GM18520 (cell line): ENCODE data around the gene CENPX.

ENCODE experiments used
- ATAC-seq: cut with Tn5 transposase; IDR thresholded peaks from one replicate; pipeline ENCODE4 v1.9.1; 2021; ENCODE audit not compliant: unreplicated experiment

The CENPX gene

DNA sequence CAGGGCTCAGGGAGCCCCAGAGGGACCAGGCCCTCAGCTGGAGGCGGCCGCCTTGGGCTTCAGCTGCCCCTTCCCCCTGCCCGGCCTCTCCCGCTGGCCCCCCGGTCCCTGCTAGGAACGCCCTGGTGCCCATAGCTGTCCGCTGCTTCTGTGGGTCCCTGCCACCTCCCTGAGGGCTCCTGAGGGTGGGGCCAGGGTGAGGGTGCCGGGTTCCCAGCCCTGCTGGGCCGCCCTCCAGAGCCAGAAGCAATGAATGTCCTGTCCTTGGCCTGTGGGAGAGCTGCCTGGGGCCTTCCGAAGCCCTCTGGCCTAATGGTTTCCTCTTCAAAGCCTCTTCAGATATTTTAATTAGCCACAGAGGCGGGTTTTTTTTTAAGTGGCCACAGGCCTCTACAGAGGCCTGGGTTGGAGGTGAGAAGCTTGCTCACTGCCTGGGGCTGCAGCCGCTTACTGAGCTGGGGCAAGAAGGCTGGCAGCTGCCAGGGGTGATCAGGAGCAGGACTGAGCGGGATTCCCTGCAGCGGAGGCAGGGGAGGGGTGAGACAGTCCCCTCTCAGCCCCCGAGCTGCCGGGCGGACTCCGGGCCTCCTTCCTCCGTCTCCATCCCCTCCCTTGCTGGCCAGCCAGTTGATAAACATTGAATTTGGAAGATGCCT, 9.9 kb downstream of the CENPX start:
- ATAC-seq = no peak

GRCh38 chr17:82012261-82012639, 10.4 kb downstream of the CENPX start:
- no peak for ATAC-seq

DNA sequence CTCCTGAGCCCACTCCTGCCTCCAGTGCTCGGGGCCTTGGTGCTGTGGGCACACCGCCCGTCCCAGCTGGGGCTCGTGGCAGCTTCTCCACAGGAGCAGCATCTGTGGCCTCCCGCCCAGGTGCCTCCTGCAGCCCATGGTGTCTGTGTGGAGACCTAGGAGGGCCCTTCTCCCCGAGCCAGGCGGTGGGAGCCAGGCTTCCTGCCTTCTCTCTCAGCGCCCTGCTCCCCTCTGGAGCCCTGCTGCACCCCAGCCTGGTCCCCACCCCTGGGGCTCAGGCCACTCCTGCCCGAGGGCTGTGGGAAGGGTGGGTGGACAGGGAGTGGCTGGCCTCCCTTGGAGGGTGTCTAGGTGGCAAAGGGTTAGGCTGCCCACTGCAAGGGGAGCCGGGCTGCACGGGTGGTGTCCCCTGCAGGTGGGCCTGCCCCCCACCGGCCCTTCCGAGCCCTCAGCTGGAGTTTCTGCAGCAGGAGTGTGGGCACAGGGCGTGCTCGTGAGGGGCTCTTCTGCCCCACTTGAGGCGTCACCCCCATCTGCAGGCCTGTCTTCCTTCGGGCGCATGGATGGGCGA, 11.0 kb downstream of the CENPX start:
- no peak for ATAC-seq

- no peak for ATAC-seq
These were observed 11.8 kb downstream of the CENPX start for GRCh38 chr17:82010575-82011525.

- no peak for ATAC-seq
These were observed 13.3 kb downstream of the CENPX start for GRCh38 chr17:82009413-82009812.

GRCh38 chr17:82008941-82009405, 13.7 kb downstream of the CENPX start:
- ATAC-seq = no peak

- ATAC-seq = no peak
These were observed 14.3 kb downstream of the CENPX start for GRCh38 chr17:82008258-82008940.

- no peak for ATAC-seq
These were observed 15.0 kb downstream of the CENPX start for GRCh38 chr17:82007495-82008257.

GRCh38 chr17:82007228-82007494, 15.5 kb downstream of the CENPX start:
- ATAC-seq = no peak

GRCh38 chr17:82006468-82007227, 16.0 kb downstream of the CENPX start:
- no peak for ATAC-seq

DNA sequence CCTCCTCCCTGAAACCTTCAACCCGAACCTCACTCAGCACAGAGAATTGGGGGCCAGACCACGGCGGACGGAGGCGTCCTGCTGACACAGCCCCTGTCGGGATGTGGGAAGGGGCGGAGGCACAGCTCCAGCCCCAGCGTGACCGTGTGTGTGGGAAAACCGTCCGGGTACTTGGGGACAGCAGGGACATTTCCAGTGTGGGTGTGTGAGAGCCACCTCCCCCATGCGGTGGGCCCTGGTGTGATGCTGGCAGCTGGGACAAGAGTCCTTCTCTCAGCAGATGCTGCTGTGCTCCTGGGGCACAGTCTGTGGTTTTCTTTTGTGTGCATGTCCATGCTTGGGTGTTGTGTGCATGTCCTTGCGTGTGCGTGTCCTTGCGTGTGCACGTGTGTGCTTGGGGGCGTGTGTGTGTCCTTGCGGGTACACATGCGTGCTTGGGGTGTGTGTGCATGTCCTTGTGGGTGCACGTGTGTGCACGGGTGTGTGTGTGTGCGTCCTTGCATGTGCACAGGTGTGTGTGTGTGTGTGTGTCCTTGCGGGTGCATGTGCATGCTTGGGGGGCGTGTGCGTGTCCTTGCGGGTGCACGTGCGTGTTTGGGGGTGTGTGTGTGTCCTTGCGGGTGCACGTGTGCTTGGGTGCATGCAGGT, 16.9 kb downstream of the CENPX start:
- ATAC-seq = no peak

DNA sequence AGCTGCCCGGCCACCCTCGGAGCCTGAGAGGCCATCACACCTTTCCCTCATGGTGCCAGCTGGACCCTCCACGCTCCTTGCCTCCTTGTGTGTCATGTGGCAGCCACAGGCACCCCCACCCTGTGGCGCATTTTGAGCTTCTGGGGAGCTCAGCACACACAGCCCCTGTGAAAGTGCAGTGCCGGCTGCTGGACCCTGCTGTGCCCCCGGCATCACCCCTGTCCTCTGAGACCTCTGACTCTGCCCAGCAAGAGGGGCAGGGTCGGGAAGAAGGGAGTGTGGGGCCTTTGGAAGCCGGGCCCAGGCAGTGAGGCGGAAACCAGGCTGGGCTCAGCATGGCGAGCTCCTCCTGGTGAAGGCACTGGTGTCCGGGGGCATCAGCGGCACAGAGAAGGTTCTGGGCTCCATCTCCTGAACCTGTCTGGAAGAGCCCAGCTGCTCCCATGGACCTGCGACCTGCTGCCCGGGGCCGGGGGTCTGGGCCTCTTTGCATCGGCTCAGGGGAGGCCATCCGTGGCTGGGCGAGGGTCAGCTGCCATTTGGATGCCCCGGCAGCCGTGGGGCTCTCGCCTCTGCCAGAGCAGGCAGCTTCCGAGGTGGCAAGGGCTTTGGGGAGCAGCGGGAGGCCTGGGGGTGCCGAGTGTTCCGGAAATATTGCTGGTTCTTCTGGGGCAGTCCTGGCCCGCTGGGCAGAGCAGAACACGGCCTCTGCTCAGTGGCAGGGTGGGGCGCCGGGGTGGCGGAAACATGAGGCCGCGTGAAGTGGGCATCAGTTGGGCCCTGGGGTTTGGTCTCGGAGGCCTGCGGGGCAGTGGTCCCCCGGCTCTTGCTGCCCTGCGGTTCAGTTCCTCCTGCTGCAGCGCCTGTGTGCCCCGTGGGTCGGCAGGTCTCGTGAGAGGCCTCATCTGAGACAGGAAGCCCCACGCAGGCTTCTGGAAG, 17.9 kb downstream of the CENPX start:
- ATAC-seq = no peak

DNA sequence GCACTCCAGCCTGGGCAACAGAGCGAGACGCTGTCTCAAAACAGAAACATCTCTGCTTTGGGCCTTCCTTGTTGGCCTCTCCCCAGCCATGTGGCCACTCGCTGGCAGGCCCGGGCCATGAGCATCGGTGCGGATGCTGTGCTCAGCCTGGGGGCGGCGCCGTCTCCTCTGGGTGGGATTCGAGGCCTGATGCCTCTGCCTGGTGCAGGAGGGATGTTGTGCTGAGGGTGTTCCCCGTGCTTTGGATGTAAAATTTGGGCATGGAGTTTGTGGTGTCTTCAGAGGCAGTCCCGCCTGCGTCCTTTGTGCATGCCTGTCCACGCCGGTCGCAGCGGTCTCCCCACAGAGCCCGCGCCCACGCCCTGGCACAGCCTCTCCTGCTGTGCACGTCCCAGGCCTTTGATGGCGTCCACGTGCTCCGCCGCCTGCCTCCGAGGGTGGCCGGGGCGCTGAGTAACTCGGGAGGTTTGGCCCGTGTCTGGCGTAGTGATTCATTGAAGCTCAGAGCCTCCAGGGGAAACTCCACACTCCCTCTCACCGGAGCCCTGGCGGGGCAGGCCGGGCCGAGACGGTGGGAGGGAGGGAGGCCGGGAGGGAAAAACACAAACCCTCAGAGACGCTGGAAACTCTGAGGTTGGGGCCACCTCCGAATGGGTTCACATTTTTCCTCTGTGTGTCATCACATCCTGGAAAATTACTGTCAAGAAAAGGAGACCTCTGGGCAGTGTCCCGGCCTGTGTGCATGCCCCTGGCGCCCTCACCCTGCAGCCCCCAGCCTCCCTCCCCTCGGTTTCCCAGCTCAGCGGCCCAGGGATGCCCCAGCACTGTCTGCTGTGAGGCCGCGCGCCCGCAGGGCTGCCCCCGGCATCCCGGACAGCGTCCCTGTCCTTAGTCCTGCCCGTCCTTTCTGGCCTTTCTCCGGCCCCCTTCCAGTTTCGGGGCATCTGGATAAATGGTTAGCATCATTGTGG, 19.0 kb downstream of the CENPX start:
- ATAC-seq = no peak

DNA sequence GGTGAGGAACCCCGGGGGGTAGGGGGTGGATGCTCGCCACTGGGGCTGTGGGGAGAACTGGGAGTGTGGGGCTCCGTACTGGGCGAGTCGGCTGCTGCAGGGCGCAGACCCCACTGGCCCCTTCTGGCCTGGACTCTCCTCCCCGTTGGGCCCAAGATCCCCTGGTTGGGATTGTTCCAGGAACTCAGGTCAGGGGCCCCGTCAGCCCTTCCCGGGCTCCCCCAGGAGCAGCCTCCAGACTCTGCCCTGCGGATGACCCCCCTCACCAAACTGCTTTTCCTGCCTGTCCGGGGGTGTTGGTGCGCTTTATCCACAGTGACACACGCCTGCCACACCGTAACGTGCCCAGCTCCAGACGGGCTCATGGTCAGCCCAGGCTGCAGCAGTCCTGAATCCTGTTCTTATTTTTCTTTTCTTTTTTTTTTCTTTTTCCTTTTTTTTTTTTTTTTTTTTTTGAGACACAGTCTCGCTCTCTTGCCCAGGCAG, 21.1 kb downstream of the CENPX start:
- no peak for ATAC-seq

DNA sequence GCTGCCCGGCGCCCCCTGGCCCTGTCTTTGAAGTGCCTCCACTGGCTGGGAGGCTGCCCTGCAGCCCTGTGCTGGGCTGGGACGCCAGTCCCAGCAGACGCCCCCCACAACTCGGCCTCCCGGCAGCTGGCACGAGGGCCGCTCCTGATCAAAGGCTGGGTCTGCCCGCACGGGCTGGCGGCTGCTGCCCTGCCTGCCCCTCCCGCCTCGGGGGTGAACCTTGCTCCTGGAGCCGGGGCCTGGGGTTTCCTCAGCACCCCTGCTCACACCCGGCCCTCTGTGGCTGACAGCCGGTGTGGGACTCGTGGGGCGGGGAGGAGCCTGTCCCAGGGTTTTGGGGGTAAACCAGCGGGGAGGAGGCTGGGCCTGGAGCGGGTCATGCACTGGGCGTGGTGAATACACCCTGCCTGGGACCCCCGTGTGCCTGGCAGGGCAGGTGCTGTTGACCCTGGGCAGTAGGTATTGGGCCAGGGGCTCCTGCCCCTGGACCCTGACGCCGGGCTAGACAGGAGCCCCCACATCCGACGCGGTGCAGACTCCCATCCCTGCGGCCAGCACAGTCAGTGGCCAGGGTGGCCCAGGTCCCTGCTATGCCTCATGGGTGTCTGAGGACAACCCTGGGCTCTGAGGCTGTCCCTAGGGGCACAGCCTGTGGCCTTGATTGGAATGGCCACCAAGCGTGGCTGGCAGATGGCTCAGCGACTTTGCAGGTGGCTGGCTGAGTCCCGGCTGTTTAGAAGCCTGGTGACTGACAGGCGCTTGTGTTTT, 21.7 kb downstream of the CENPX start:
- ATAC-seq = no peak

GRCh38 chr17:81999976-82000802, 22.5 kb downstream of the CENPX start:
- ATAC-seq = no peak
